Nephron progenitor cell (in vitro differentiated cells): ENCODE results near the gene FAM163A.
A peak's percentile ranks its signal among the peaks of the same experiment; 100 is the strongest.

Source experiments
- DNase-seq: peaks from one replicate; pipeline ENCODE4 v3.0.0; 2021
- H3K27ac Mint-ChIP-seq: 2 replicates; pipeline ENCODE4 v1.8.0; 2021; ENCODE audit warnings: mild to moderate bottlenecking, moderate library complexity, mixed read lengths
- H3K27me3 Mint-ChIP-seq: 2 replicates; pipeline ENCODE4 v1.8.0; 2021; ENCODE audit warnings: mild to moderate bottlenecking, low read depth, mixed read lengths; ENCODE audit not compliant: poor library complexity
- H3K36me3 Mint-ChIP-seq: 2 replicates; pipeline ENCODE4 v1.8.0; 2021; ENCODE audit warnings: low read depth, mixed read lengths
- H3K4me1 Mint-ChIP-seq: 2 replicates; pipeline ENCODE4 v1.8.0; 2021; ENCODE audit warnings: mixed read lengths
- H3K4me3 Mint-ChIP-seq: 2 replicates; pipeline ENCODE4 v1.8.0; 2021; ENCODE audit warnings: mild to moderate bottlenecking, moderate library complexity, mixed read lengths
- H3K9me3 Mint-ChIP-seq: 2 replicates; pipeline ENCODE4 v1.8.0; 2021; ENCODE audit warnings: mild to moderate bottlenecking, moderate library complexity, mixed read lengths
- TF ChIP-seq, protein P1 (sequence below): fragments of 200-600 bp; sonication (generic); IDR thresholded peaks from 2 replicates; pipeline ENCODE4 v1.5.0; 2021; ENCODE audit warnings: antibody characterized with exemption

FAM163A gene

DNA sequence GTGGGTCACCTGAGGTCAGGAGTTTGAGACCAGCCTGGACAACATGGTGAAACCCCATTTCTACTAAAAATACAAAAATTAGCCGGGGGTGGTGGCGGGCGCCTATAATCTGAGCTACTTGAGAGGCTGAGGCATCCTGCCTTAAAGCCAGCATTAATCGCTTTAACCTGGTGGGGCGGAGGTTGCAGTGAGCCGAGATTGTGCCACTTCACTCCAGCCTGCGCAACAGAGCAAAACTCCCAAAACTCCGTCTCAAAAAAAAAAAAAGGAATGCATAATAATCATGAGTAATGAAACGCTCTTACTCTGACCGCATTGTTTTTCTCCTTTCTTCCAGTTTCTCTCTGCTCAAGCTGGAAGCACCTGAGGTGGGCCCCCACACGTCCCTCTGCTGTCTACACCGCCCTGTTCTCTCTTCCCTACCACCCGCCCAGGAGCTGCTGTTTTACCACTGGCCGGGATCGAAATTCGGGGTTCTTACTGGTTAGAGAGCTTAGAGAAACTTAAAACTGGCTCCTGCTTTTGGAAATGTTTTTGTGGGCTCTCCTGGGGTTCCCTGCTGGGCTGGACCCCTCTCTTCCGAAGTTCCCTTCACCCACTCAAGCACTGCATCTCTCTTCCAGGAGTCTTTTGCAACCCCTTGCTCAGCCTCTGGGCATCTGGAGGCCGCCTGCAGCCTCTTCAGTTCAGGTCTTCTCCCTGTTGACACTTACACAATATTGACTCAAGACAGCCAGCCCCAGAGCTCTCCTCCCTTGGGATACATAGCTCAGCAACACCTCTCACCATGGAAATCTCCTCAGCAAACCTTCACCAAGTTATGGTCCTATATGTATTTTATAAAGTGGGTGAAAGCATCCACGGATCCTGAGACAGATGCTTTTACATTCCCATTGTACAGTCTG is 62.5 kb downstream of the FAM163A start:
- no peak for DNase-seq
- peak overlapping the region; percentile 18 for H3K27ac Mint-ChIP-seq
- TF ChIP-seq, protein P1, sequence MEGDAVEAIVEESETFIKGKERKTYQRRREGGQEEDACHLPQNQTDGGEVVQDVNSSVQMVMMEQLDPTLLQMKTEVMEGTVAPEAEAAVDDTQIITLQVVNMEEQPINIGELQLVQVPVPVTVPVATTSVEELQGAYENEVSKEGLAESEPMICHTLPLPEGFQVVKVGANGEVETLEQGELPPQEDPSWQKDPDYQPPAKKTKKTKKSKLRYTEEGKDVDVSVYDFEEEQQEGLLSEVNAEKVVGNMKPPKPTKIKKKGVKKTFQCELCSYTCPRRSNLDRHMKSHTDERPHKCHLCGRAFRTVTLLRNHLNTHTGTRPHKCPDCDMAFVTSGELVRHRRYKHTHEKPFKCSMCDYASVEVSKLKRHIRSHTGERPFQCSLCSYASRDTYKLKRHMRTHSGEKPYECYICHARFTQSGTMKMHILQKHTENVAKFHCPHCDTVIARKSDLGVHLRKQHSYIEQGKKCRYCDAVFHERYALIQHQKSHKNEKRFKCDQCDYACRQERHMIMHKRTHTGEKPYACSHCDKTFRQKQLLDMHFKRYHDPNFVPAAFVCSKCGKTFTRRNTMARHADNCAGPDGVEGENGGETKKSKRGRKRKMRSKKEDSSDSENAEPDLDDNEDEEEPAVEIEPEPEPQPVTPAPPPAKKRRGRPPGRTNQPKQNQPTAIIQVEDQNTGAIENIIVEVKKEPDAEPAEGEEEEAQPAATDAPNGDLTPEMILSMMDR = no peak
- no peak overlapping the region for H3K4me3 Mint-ChIP-seq
- H3K9me3 Mint-ChIP-seq = no peaks in the 10 kb centered on the region
- H3K4me1 Mint-ChIP-seq = peaks cover 37% of the 10 kb centered on the region
- H3K27me3 Mint-ChIP-seq = peaks cover 5% of the 10 kb centered on the region
- no peaks in the 10 kb centered on the region for H3K36me3 Mint-ChIP-seq

DNA sequence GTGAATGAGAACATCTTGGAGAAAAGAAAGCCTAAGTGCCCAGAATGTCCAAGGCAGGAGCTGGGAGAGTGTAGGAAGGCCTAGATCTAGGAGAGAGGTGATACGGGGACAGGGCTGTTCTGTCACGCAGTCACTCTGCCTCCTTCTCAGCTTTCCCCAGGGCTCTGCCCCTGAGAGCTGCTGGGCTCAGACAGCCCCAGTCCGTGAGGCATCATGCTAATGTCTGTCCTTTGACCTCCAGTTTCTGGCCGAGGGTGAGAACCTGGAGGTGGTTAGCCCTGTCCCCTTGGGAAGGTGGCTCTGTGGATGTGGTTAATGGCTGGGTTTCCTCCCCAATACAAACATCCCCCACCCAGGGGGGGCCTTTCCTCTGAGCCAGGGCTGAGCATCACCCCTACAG is 63.2 kb downstream of the FAM163A start:
- peak overlapping the region; percentile 92 for H3K27ac Mint-ChIP-seq
- peaks cover 8% of the 10 kb centered on the region for H3K27me3 Mint-ChIP-seq
- H3K9me3 Mint-ChIP-seq = no peaks in the 10 kb centered on the region
- no peaks in the 10 kb centered on the region for H3K36me3 Mint-ChIP-seq
- no peak overlapping the region for H3K4me3 Mint-ChIP-seq
- DNase-seq = no peak
- TF ChIP-seq, protein P1 = no peak
- H3K4me1 Mint-ChIP-seq = peaks cover 44% of the 10 kb centered on the region

DNA sequence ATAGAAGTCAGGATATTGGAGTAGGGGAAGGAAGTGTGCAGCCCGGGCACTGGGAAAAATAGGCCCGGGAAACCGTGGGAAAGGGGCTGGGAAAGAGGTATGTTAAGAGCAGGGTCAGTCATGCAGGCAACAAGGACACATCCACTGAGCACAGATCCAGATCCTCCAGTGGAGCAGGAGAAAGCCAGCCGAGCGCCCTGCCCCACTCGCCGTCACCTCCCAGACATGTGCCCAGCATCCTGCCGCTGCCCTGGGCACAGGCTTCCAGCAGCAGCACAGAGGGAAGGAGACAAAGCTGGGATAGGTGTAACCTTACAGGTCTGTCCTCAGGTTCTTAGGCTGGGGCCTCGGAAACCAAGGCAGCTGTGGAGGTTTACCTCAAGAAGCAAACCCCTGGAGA is 64.2 kb downstream of the FAM163A start:
- Mint-ChIP-seq H3K36me3 (no peaks in the 10 kb centered on the region), H3K27ac (peak overlapping the region; percentile 92), H3K4me3 (no peak overlapping the region), H3K27me3 (peaks cover 8% of the 10 kb centered on the region), H3K4me1 (peaks cover 53% of the 10 kb centered on the region), H3K9me3 (no peaks in the 10 kb centered on the region)
- DNase-seq = no peak
- TF ChIP-seq, protein P1 = no peak

DNA sequence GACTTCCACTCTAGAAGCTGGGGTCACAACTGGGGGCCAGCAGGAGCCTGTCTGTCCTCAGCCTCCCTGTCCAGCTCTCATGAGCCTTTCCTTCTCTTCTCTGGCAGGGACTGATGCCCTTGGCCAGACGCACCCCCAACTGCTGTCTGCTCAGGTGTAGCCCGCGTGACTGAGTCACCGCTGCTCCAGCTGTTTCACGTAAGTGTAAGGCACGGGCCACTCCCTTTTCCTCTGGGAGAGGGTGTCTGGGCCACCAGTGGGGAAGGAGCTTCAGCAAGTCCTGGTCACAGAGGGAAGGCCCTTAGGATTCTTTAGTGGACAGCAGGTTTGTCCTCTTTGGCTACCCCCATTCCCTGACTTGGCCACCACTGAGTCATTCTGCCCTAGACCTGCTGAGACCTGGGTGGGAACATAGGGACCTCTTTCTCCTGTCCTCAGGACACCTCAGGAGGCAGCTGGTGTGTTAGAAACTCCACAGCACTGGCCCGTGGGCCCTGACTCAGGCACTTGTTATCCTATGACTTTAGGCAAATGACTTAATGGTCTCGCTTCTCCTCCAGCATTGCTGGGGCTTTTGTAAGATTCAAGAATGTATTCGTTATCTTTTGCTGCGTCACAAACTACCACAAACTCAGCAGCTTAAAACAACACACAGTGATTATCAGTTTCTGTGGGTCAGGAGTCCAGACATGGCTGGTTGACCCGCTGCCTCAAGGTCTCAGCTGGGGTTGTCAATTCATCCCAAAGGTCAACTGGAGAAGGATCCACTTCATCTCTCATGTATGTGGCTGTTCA is 64.8 kb downstream of the FAM163A start:
- no peaks in the 10 kb centered on the region for H3K9me3 Mint-ChIP-seq
- no peaks in the 10 kb centered on the region for H3K36me3 Mint-ChIP-seq
- TF ChIP-seq, protein P1 = no peak
- DNase-seq = no peak
- H3K27me3 Mint-ChIP-seq = peaks cover 8% of the 10 kb centered on the region
- peaks cover 59% of the 10 kb centered on the region for H3K4me1 Mint-ChIP-seq
- H3K4me3 Mint-ChIP-seq = no peak overlapping the region
- peak overlapping the region; percentile 54 for H3K27ac Mint-ChIP-seq

DNA sequence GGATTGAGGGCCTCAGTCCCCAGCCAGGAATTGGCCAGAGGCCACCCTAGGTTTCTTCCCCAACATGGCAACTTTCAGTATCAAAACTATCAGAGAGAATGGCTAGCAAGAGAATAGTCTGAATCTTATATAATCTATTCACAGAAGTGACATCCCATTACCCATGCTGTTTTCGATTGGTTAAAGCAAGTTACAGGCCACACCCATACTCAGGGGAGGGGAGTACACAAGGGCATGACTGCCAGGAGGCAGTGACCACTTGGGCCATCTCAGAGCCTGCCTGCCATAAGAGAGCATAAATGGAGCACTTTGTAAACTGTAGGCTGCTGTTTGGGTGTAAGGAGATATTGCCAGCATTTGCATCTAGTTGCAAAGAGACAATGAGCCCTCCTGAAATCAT is 65.4 kb downstream of the FAM163A start:
- Mint-ChIP-seq H3K4me3 (no peak overlapping the region), H3K36me3 (no peaks in the 10 kb centered on the region), H3K9me3 (no peaks in the 10 kb centered on the region), H3K4me1 (peaks cover 66% of the 10 kb centered on the region), H3K27ac (no peak overlapping the region), H3K27me3 (peaks cover 11% of the 10 kb centered on the region)
- no peak for DNase-seq
- TF ChIP-seq, protein P1 = no peak
